GM21825 (cell line): Measurements from ENCODE around the gene CRACR2B.

Experiments
- ATAC-seq: cut with Tn5 transposase; IDR thresholded peaks from one replicate; pipeline ENCODE4 v1.9.1; 2021; ENCODE audit warnings: mild to moderate bottlenecking, moderate library complexity; ENCODE audit not compliant: unreplicated experiment

Gene CRACR2B

DNA sequence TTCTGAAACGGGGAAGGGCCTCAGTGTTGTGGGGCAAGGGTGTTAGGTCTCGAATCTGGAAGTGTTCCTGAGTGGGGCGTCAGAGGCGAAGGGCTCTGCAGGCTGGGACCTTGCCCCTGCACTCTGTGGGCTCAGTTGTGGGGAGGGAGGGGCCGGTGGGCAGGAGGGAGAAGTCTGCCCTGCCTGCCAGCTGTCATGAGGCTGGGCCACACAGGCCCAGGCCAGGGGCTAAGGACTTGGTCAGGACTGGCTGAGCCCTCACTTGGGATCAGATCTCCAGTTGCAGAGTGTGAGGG, at the start of gene CRACR2B:
TSS of gene CRACR2B (plus strand) at position 23 of the 296 bp plus-strand sequence. CDS start 689 bp downstream, outside the sequence.
- no peak for ATAC-seq

DNA sequence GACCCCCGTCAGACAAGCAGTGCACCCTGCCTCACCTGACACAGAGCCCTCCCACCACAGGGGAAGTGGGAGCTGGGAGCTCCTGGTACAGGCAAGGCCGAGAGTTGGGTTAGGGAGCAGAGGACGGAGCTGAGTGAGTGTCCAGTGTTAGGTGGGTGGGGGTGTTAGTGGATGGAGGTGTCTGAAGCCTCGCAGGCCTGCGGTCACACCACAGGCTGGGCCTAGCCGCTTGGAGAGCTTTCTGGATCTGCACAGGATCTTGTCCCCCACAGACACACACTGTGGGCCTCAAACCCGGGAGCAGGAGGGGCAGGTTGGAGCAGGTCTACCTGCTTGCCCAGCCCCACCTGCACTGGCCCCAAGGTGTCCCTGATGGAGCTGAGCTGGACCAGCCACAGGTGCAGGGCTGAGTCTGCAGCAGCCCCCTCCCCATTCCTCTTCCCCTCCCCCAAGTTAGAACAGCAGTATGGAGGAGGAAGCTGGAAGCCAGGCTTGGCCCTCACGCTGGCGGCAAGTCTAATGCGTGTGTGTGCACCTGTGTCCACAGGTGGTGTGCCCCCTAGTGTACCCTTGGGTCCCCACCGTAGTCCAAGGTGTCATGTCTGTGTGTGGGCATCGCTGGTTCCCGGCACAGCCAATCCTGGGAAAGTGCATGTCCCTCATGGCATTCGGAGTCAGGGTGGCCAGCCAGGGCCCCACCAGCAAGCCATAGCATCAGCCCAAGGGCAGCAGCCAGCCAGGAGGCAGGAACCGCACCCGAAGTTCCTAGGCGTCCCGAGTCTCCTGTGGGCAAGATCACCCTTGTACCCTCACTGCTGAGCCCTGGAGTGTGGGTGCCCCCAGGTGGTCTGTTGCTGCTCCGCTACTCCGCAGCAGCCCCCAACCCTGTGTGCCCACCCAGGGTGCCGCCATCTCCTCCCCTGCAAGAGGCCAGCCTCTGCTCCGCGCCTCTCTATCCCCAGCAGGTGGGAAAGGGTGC, 48.5 kb upstream of the CRACR2B start:
- ATAC-seq = no peak

DNA sequence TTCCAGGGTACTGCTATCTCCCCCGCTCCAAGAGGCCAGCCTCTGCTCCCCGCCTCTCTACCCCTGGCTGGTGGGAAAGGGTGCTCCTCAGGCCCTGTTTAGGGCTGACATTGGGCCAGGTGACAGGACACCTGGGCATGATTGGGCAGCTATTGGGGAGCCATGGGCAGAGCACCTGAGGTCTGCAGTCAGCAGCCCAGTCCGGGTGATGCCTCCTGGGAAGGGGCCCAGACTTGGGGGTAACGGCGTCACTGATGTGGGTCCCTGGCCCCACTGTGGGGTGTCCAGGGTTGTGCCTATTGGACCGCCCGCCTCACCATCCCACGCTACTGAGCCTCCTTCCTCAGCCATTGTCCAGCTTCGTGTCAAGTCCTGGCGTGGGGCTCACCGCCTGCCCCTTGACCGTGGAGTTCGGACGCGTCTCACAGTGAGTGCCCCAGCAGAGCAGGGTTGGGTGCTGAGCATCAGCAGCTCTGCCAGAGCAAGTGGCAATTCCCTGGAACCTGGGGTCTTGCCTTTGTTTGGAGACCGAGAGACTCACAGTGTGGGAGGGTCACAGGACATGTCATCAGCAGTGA, 47.7 kb upstream of the CRACR2B start:
- ATAC-seq = no peak

DNA sequence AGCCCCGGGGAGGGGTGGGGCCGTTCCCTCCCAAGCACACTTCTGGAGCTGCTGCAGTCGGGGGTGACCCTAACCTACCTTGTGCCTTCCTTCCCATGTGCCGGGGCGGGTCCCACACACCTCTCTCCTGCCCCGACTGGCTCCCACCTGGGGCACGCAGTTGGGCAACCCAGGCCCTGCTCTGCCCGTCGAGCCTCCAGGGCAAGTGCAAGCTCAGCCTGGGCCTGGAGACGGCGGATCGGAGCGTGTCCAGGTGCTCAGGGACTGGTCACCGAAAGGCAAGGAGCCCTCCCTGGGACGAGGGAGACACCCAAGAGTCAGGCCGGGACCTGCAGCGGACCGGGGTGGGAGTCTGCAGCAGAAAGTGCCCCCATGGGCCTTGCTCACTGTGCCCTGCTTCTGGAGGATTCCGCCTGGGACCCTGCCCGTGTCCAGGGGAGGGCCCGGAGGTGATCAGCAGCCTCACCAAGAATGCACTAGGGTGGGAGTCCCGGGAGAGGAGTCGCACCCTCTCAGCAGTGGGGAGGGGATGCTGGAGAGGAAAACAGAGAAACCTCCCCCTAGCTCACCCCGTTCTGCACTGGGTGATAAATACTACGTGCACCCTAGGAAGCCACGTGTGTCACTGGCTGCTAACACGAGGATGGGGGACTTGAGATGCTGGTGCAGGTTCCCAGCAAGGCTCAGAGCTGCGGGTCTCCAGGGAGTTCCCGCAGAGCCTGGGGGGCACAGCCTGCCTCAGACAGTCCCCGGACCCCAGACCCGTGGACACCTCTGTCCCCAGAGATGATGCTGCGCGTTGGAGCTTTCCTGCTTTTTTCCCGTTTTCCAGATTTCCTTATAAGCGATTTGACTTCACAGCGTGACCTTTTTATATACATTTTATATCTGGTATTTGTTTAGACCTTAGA, 45.2 kb upstream of the CRACR2B start:
- no peak for ATAC-seq

DNA sequence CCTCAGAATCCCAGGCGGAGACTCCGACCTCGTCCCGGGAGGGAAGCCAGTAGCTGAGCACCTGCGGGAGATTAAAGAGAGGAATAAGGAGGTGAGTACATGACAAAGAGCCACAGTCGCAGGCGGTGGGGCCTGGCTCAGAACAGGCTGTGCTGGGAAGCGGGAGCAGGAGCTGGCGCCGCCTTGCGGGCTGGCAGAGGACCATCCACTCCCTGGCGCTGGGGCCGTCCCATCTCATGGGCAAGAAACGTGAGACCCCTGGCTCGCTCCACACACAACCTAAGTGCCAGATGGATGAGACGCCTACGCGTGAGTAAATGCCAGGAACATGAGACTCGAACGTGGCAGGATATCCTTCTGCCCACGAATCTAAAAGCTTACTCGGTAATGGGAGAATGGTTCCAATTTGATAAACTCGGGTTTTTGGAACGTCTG, 44.1 kb upstream of the CRACR2B start:
- ATAC-seq = no peak

DNA sequence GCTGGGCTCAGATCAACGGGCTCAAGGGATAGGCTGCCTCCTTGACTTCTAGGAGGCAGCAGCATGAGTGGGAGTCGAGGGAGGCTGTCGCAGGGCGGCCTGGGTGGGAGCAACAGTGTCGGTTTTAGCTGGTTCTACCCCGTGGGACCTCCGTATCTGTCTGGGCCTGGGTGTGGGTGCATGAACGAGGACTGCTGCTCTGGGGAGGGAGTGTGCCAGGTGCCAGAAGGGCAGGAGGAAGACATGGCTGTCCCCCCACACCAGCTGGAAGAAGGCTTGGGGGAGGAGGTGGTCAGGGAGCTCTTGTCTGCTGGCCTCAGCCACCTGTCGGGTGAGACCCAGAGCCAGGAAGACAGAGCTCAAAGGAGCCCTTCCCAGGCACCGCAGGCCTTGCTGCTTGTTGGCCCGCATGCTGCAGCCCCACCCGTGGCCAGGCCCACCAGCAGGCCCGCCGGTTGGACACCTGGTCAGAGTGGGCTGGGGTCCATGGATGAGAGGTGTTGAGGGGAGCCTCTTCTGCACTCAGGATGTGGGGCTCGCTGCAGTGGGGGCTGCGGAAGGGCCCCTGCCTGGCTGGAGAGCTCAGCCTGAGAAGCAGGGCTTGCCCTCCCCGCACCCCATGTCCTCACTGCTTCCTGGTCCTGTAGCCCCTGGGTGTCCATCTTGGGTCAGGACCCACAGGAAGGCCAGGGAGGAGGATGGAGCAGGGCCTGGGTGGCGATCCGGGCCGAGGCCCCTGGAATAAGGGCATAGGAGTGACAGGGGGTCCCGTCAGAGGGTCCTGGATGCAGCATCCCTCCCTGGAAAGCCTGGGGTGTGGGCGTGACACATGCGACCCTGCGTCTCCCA, 41.3 kb upstream of the CRACR2B start:
- ATAC-seq = no peak

DNA sequence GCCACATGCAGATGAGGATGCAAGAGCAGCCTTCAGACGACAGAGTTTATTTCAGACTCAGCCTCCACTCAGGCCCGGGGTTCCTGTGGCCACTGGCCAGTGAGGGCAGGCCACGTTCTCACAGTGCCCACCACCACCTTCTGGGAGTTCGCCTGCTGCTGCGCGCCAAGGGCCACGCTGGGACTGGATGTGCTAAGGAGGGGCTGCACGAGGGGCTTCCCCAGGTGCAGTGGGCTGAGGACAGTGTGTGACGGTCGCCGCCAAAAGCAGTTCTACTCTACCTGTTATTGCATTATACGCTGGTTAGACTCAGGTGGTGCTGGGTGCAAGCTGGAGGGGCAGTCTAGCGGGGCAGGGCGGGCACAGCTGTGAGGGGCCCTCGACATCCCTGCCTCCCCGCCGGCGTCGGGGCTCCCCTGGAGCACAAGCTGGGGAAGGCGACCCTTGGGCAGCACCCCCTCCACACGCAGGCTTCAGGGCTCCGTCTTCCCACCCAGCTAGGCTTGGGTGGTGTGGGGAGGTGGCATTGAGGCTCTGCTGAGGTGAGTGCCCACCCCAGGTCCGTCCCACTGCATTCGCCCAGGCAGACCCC, 40.5 kb upstream of the CRACR2B start:
- no peak for ATAC-seq

DNA sequence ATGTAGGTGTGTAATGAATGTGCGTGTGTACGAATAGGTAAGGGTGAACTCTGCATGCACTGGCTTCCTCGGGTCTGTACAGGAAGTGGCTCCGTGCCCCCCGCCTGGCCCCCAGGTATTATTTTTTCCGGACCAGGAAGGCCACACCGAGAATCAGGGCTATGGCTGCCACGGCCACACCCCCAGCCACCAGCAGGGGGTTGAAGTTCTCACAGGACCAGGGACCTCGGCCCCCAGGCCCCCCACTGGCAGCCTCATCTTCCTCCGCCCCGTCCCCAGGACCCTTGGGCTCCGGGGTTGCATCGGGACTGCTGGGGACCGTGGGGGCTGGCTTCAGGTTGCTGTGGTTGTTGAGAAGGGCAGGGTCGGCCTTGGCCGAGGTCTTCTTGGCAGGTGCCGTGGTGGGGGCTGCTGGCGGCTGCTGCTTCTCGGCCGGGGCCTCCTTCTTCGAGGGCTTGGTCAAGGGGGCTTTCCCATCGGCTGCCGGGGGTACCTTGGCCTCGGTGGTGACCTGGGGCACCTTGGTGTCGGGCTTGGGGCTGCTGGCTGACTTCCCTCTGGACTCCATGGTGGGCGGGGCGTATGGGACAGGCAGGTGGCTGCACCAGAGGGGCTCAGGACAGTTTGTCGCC, 39.6 kb upstream of the CRACR2B start:
- ATAC-seq = no peak

DNA sequence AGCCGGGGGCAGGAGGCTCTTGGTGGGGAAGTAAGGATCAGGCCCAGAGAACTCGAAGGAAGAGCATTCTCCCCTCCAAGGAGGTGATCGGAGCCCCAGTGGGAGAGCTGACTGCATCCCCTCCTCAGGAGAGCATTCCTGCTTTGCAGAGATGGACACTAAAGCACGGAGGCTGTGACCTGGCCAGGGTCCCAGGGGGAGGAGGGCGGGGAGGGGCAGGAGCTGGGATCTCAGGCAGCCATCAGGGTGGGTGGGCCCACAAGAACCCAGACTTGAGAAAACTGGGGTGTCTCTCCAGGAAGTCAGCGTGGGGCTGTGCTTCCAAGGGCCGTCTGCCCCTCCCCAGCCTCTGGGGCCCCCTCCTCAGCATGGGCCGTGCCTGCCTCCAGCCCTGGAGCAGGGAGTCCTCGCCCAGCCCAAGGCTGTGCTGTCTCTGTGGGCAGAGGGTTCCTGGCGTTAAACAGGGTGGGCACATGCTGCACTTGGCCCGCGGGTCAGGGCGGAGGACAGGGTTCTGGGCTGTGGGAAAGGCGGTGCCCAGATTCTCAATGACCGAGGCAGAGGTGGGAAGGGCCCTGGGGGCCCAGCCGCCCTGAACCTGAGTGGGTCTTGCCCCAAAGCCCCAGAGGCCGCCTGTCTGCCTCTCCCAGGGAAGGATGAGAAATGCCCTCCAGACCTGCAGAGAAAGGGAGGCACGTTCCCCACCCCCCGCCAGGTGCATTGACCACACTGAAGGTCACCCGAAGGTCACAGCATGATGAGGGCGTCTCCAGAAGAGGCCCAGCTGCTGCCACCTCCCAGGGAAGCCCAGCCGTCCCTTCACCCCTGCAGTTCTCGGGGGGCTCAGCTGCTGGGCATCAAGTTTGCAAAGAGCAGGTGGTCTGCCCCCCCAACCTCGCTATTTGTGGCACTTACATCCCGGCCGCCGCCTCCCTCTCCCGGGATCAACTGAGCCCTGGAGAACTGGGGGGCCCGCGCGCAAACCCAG, 38.5 kb upstream of the CRACR2B start:
- no peak for ATAC-seq

DNA sequence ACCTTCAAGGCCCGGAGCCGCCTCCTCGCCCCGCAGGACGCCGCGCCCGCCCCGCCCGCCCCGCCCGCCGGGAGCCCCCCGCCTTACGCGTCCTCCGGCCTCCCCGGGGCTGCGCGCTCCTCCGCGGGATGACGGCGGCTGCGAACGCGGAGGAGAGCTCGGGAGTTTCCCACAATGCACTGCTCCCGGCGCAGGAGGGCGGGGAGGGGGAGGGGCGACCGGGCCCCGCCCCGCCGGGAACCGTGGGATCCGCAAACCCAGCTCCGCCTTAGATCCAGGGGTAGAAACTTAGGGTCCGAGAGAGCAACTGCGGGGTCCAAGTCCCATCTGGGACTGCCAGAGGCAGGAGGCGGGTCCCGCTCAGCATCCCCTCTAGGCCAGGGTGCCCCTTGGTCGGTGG, 37.8 kb upstream of the CRACR2B start, which contains the start of gene CEND1:
TSS of gene CEND1 (minus strand) at position 148 of the 400 bp plus-strand sequence. CDS start 1,514 bp downstream, outside the sequence.
- ATAC-seq = no peak

DNA sequence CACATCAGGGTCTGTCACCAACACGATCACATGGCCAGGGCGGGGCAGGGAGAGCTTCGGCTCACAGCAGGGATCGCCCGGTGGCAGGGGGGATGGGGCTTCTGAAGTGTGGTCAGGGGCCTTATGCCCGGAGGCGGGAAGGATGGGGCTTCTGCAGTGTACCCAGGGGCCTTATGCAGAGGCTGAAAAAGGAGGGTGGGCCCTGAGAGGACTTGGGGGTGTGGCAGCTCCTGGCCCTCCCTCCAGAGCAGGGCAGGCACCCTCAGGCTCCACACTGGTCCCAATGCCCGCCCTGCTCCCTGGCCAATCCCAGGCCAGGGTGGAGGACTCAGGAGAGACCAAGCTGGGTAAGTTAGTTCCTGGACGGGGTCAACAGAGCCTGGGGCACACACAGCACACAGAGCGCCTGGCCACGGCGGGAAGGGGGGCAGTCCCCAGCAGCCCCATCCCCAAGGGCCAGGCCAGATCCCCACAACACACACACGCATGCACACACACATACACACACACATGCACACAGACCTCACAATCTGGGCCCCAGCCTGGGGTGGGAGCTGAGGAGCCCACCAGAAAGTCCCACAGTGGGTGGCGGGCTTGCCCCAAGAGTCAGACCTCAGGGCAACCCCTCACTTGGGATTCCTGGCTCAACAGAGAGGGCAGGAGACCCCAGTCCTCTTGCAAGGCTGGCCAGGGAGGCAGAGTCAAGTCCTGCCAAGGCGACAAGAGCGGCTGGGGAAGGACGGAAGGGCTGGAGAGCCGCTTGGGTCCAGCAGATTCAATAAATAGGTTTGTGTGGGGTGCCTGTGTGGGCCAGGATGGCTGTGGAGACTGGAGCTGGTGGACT, 36.8 kb upstream of the CRACR2B start:
- no peak for ATAC-seq

DNA sequence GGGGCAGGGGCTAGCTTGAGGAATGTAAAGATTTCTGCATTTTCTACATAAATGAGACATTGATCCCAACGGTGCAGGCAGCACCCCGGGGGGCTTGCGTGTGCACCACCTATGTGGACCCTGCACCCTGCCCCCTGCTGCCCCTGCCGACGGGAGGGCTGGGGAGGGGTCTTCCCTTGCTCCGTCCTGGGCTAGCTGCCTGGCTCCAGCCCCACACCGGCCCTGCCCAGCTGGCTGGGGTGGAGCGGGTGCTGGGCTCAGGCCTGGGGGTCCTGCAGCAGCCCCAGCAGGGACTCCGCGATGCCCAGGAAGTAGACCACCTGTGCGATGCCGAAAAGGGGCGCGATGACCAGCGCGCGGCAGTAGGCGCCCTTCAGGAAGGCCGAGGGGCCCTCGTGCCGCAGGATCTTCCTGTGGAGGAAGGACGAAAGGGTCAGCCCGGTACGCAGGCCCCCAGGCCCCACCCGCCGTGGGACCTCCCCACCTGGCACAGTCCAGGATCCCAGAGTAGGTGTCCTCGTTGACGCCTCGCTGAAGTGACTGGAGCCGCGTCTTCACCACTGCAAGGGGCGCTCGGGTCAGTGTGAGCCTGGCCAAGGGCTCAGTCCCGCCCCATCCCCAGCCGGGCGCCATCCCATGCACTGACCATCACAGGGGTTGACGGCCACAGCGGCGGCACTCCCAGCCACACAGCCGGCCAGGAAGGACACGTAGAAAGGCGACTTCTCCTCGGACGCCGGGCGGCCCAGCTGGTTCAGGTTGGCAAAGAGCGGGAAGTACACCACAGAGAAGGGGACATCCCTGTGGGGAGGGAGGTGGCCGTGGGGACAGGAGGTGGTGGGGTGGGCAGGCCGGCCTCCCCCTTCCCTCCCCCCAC, 35.8 kb upstream of the CRACR2B start:
- ATAC-seq = no peak

DNA sequence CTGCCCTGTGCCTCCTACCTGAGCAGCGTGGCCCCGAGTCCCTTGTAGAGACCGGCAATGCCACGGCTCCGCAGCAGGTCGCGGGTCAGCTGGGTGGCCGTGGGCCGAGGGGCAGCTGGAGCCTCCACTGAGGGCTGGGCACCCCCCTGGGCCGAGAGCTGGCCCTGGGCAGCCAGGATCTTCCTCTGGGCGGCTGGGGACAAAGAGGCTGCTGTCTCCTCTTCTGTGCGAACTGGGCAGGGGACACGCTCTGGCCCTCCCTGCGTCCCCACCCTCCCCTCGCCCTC, 35.2 kb upstream of the CRACR2B start:
- no peak for ATAC-seq

DNA sequence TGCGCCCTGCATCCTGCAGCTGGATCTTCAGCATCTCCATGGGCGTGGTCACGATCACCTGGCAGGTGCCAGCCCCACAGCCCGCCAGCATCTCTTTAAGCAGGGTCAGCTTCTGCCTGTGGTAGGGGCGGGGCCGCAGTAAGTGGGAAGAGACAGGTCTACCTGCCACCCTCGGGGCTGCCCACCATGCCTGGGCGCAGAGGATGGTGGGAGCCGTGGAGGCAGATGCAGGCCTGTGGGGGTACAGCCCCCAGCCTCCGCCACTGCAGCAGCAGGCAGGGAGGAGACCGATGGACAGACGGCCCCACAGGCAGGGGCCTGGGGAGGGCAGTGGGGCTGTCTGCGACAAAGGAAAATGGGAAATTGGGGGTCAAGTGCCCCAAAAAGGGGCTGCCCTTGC, 34.8 kb upstream of the CRACR2B start:
- ATAC-seq = no peak

DNA sequence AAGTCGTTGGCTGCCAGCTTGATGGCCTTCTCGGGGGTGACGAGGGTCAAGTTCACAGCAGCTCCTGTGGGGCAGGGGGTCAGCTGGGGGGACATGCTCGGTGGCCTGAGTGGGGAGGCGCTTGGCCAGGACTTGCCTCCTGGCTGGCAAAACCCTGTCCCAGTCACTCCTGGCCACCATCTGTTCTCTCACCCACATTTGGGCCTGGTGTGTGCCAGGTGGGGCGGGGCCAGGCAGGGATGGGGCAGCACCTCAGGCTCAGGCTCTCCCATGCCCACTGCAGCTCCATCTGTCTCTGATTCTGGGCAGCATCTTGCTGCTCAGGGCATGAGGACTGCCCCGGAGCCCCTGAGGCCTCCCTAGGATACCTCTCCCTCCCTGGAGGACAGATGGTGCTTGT, 34.2 kb upstream of the CRACR2B start:
- ATAC-seq = no peak

DNA sequence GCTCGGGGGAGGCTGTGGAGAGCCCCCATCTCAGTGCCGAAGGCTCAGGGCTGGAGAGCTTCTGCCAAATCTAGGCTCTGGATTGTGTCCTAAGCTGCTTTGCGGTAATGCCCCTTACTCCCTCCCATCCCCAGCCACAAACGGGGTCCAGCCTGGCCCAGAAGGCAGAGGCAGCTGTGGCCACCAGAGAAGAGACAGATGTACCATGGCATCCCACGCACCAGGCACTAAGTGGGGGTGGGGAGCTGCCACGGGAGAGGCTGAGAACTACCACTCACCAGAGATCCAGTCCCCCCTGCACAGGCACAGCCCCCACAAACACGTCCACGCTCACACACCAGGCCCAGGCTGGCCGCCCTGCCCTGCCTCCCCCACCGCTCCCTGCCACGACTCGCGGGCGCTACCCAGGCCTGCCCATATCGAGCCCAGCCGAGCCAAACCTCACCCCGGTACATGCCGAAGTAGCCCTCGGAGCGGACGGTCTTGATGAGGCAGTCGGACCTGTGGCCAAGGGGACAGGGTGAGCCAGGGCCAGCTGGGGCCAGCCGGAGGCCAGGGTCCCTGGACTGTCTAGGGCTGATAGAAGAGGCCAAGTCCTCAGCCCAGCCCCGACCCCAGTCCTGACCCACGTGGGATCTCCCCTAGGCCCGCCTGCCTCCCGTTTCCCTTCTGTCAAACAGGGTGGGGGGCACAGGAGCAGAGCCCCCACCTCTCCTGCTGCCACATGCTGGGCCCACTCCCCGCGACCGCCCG, 33.5 kb upstream of the CRACR2B start:
- no peak for ATAC-seq
